ENCODE measurements around the gene PLEKHH2.

DNA sequence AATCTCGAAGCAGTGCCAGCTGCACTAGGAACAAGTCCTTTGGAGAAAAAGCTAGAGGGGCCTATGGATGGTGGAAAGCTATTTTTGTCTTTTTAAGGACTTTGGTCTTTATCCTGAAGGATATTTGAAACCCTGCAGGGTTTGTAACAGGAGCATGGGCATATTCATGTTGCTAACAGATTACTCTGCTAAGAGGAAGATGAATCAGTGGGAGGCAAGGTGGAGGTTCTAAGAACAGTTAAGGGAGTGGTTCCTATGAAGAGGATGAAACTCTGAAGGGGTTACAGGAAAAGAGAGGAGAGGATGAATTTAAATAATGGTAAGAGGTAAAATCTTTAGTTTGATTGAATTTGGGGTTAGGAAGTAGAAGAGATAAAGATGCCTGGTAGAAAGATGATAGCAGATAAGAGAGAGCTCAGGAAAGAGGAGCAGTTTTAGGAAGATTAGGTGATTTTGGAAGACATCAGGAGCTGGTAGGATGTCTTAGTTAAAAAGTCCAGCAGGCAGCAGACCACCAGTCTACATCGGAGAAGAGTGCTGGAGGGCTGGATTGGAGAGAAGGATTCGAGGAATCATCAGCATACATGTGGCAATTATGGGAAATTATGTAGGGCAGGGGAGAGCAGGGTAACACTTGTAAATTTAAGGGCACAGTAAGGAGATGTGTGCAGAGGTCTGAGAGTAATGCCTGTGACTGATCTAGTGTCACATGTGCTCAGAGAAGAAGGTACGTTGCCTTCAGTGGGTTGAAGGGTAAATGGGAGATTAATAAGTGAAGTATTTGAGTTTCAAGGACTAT lies 78.4 kb downstream of the PLEKHH2 start:
- TF ChIP-seq, protein P1, sequence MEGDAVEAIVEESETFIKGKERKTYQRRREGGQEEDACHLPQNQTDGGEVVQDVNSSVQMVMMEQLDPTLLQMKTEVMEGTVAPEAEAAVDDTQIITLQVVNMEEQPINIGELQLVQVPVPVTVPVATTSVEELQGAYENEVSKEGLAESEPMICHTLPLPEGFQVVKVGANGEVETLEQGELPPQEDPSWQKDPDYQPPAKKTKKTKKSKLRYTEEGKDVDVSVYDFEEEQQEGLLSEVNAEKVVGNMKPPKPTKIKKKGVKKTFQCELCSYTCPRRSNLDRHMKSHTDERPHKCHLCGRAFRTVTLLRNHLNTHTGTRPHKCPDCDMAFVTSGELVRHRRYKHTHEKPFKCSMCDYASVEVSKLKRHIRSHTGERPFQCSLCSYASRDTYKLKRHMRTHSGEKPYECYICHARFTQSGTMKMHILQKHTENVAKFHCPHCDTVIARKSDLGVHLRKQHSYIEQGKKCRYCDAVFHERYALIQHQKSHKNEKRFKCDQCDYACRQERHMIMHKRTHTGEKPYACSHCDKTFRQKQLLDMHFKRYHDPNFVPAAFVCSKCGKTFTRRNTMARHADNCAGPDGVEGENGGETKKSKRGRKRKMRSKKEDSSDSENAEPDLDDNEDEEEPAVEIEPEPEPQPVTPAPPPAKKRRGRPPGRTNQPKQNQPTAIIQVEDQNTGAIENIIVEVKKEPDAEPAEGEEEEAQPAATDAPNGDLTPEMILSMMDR (conservative IDR thresholded peaks at IDR 0.05; ENCODE audit: low read depth in 2 of 2) = no peak
- no peak for TF ChIP-seq EZH2 (IDR thresholded peaks at IDR 0.05; ENCODE audit: low read depth, unreplicated experiment)
- no peak for TF ChIP-seq JUNB (IDR thresholded peaks at IDR 0.05; ENCODE audit: unreplicated experiment)
- no peak for TF ChIP-seq STAT1 (IDR thresholded peaks at IDR 0.05; ENCODE audit: unreplicated experiment)
- no peak for TF ChIP-seq POLR2AphosphoS5 (IDR thresholded peaks at IDR 0.05; ENCODE audit: low read depth)
- TF ChIP-seq EZH2phosphoT487 (IDR thresholded peaks at IDR 0.05; ENCODE audit: unreplicated experiment) = no peak
- TF ChIP-seq CREB1 (CRISPR knock-in tag; IDR thresholded peaks at IDR 0.05; ENCODE audit: low read depth) = no peak
- TF ChIP-seq, protein P2, sequence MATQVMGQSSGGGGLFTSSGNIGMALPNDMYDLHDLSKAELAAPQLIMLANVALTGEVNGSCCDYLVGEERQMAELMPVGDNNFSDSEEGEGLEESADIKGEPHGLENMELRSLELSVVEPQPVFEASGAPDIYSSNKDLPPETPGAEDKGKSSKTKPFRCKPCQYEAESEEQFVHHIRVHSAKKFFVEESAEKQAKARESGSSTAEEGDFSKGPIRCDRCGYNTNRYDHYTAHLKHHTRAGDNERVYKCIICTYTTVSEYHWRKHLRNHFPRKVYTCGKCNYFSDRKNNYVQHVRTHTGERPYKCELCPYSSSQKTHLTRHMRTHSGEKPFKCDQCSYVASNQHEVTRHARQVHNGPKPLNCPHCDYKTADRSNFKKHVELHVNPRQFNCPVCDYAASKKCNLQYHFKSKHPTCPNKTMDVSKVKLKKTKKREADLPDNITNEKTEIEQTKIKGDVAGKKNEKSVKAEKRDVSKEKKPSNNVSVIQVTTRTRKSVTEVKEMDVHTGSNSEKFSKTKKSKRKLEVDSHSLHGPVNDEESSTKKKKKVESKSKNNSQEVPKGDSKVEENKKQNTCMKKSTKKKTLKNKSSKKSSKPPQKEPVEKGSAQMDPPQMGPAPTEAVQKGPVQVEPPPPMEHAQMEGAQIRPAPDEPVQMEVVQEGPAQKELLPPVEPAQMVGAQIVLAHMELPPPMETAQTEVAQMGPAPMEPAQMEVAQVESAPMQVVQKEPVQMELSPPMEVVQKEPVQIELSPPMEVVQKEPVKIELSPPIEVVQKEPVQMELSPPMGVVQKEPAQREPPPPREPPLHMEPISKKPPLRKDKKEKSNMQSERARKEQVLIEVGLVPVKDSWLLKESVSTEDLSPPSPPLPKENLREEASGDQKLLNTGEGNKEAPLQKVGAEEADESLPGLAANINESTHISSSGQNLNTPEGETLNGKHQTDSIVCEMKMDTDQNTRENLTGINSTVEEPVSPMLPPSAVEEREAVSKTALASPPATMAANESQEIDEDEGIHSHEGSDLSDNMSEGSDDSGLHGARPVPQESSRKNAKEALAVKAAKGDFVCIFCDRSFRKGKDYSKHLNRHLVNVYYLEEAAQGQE (IDR thresholded peaks at IDR 0.05; ENCODE audit: unreplicated experiment) = no peak
- TF ChIP-seq NANOG (IDR thresholded peaks at IDR 0.05; ENCODE audit: borderline replicate concordance) = no peak
- no peak for TF ChIP-seq ETS1 (IDR thresholded peaks at IDR 0.05)
